ENCODE results near the gene ADAM10.

ADAM10 gene

GRCh38 chr15:58717357-58717756 lies 32.1 kb downstream of the ADAM10 start:
- no peak for DNase-seq (ENCODE audit: low read depth in 3 of 3)

- DNase-seq (ENCODE audit: low read depth in 3 of 3): no peak
Measured at GRCh38 chr15:58716027-58716426, 33.5 kb downstream of the ADAM10 start.

GRCh38 chr15:58715266-58715917 lies 34.1 kb downstream of the ADAM10 start:
- DNase-seq (ENCODE audit: low read depth in 3 of 3): no peak

- no peak for DNase-seq (ENCODE audit: low read depth in 3 of 3)
Measured at GRCh38 chr15:58710701-58711100, 38.8 kb downstream of the ADAM10 start.

- DNase-seq (ENCODE audit: low read depth in 3 of 3): no peak
Measured at GRCh38 chr15:58707397-58707796, 42.1 kb downstream of the ADAM10 start.

- no peak for DNase-seq (ENCODE audit: low read depth in 3 of 3)
Measured at GRCh38 chr15:58705105-58705504, 44.4 kb downstream of the ADAM10 start.

- no peak for DNase-seq (ENCODE audit: low read depth in 3 of 3)
Measured at GRCh38 chr15:58704155-58704865, 45.2 kb downstream of the ADAM10 start.

- DNase-seq (ENCODE audit: low read depth in 3 of 3): no peak
Measured at GRCh38 chr15:58703610-58704009, 45.9 kb downstream of the ADAM10 start.

- no peak for DNase-seq (ENCODE audit: low read depth in 3 of 3)
Measured at GRCh38 chr15:58702233-58702632, 47.3 kb downstream of the ADAM10 start.

GRCh38 chr15:58701376-58701775 lies 48.1 kb downstream of the ADAM10 start:
- DNase-seq (ENCODE audit: low read depth in 3 of 3): no peak

- no peak for DNase-seq (ENCODE audit: low read depth in 3 of 3)
Measured at GRCh38 chr15:58699769-58700168, 49.7 kb downstream of the ADAM10 start.

- DNase-seq (ENCODE audit: low read depth in 3 of 3): no peak
Measured at GRCh38 chr15:58698887-58699641, 50.4 kb downstream of the ADAM10 start.

- no peak for DNase-seq (ENCODE audit: low read depth in 3 of 3)
Measured at GRCh38 chr15:58697220-58697619, 52.3 kb downstream of the ADAM10 start.

GRCh38 chr15:58696738-58697137 lies 52.8 kb downstream of the ADAM10 start:
- DNase-seq (ENCODE audit: low read depth in 3 of 3): no peak

- no peak for DNase-seq (ENCODE audit: low read depth in 3 of 3)
Measured at GRCh38 chr15:58694641-58695398, 54.7 kb downstream of the ADAM10 start.

GRCh38 chr15:58690703-58691102 lies 58.8 kb downstream of the ADAM10 start:
- DNase-seq (ENCODE audit: low read depth in 3 of 3): no peak

GRCh38 chr15:58689646-58690045 lies 59.9 kb downstream of the ADAM10 start:
- no peak for DNase-seq (ENCODE audit: low read depth in 3 of 3)

- DNase-seq (ENCODE audit: low read depth in 3 of 3): no peak
Measured at GRCh38 chr15:58686286-58686685, 63.2 kb downstream of the ADAM10 start.

GRCh38 chr15:58684751-58685150 lies 64.8 kb downstream of the ADAM10 start:
- no peak for DNase-seq (ENCODE audit: low read depth in 3 of 3)

GRCh38 chr15:58684036-58684710 lies 65.3 kb downstream of the ADAM10 start:
- DNase-seq (ENCODE audit: low read depth in 3 of 3): no peak

- no peak for DNase-seq (ENCODE audit: low read depth in 3 of 3)
Measured at GRCh38 chr15:58682234-58682633, 67.3 kb downstream of the ADAM10 start.

GRCh38 chr15:58678683-58679082 lies 70.8 kb downstream of the ADAM10 start:
- DNase-seq (ENCODE audit: low read depth in 3 of 3): no peak

All from stimulated activated CD4-positive, alpha-beta T cell treated with anti-CD3 and anti-CD28 coated beads, TNF-alpha, amount 100 ng/mL, for 48 hours (primary cell).